Lower leg skin (tissue), 3 donors: ENCODE measurements around the gene MCTP1.

Experiments
- CTCF ChIP-seq, 3 donors: fragments of 450-650 bp; IDR thresholded peaks; one replicate each; pipeline ENCODE4 v1.5.1; 2016; ENCODE audit warnings: antibody characterized with exemption in 3 of 3, mild to moderate bottlenecking in 3 of 3, moderate library complexity in 2 of 3
- POLR2A ChIP-seq, 2 donors: fragments of 450-650 bp; IDR thresholded peaks; one replicate each; pipeline ENCODE4 v1.6.1; 2016 to 2017; ENCODE audit warnings: antibody characterized with exemption in 2 of 2, mild to moderate bottlenecking in 1 of 2, moderate library complexity in 1 of 2

GRCh38 chr5:95113489-95113888 lies 171.4 kb downstream of the MCTP1 start:
- no peak for TF ChIP-seq CTCF (IDR thresholded peaks at IDR 0.05)
- no peak for TF ChIP-seq POLR2A (IDR thresholded peaks at IDR 0.05)
